IMR-90 (cell line): ENCODE data around the gene FXYD3.

Experiments
- BHLHE40 ChIP-seq: fragments of 150-350 bp; IDR thresholded peaks from 2 replicates; pipeline ENCODE4 v1.6.1; 2016; ENCODE audit warnings: mild to moderate bottlenecking, low read depth, low read length
- CEBPB ChIP-seq: IDR thresholded peaks from 2 replicates; pipeline ENCODE4 v1.6.1; 2012; ENCODE audit warnings: low read depth, low read length, improper control_type of control experiment
- CHD1 ChIP-seq: IDR thresholded peaks from 2 replicates; pipeline ENCODE4 v1.6.1; 2012; ENCODE audit warnings: low read depth, low read length, improper control_type of control experiment
- MAFK ChIP-seq: IDR thresholded peaks from 2 replicates; pipeline ENCODE4 v1.6.1; 2012; ENCODE audit warnings: low read depth, low read length, improper control_type of control experiment
- MAZ ChIP-seq: IDR thresholded peaks from 2 replicates; pipeline ENCODE4 v1.6.1; 2012; ENCODE audit warnings: low read depth, mild to moderate bottlenecking, low read length, improper control_type of control experiment, moderate library complexity, borderline replicate concordance
- MXI1 ChIP-seq: IDR thresholded peaks from 2 replicates; pipeline ENCODE4 v1.6.1; 2012; ENCODE audit warnings: low read depth, mild to moderate bottlenecking, low read length, moderate library complexity, borderline replicate concordance
- POLR2A ChIP-seq: IDR thresholded peaks from 2 replicates; pipeline ENCODE4 v1.6.1; 2012; ENCODE audit warnings: mild to moderate bottlenecking, low read depth, low read length
- RAD21 ChIP-seq: IDR thresholded peaks from 2 replicates; pipeline ENCODE4 v1.6.1; 2012; ENCODE audit warnings: low read length, improper control_type of control experiment
- RCOR1 ChIP-seq: IDR thresholded peaks from 2 replicates; pipeline ENCODE4 v1.6.1; 2012; ENCODE audit warnings: mild to moderate bottlenecking, low read length, improper control_type of control experiment; ENCODE audit not compliant: insufficient replicate concordance
- RFX5 ChIP-seq: IDR thresholded peaks from 2 replicates; pipeline ENCODE4 v1.8.0; 2012; ENCODE audit warnings: low read depth, mild to moderate bottlenecking, low read length, moderate library complexity
- SMC3 ChIP-seq: fragments of 150-350 bp; IDR thresholded peaks from 2 replicates; pipeline ENCODE4 v1.6.1; 2016; ENCODE audit warnings: low read depth, mild to moderate bottlenecking, antibody characterized with exemption, low read length, moderate library complexity
- USF2 ChIP-seq: fragments of 150-350 bp; IDR thresholded peaks from 2 replicates; pipeline ENCODE4 v1.6.1; 2017; ENCODE audit warnings: mild to moderate bottlenecking, antibody characterized with exemption, low read length, low read depth
- TF ChIP-seq, protein P1 (sequence below): conservative IDR thresholded peaks from 2 replicates; pipeline ENCODE4 v1.5.1; 2012; ENCODE audit warnings: mild to moderate bottlenecking, low read depth, low read length, improper control_type of control experiment
- TF ChIP-seq, protein P2 (sequence below): fragments of 150-350 bp; IDR thresholded peaks from 2 replicates; pipeline ENCODE4 v1.6.1; 2016; ENCODE audit warnings: low read depth, mild to moderate bottlenecking, low read length, moderate library complexity, borderline replicate concordance

- TF ChIP-seq, protein P1, sequence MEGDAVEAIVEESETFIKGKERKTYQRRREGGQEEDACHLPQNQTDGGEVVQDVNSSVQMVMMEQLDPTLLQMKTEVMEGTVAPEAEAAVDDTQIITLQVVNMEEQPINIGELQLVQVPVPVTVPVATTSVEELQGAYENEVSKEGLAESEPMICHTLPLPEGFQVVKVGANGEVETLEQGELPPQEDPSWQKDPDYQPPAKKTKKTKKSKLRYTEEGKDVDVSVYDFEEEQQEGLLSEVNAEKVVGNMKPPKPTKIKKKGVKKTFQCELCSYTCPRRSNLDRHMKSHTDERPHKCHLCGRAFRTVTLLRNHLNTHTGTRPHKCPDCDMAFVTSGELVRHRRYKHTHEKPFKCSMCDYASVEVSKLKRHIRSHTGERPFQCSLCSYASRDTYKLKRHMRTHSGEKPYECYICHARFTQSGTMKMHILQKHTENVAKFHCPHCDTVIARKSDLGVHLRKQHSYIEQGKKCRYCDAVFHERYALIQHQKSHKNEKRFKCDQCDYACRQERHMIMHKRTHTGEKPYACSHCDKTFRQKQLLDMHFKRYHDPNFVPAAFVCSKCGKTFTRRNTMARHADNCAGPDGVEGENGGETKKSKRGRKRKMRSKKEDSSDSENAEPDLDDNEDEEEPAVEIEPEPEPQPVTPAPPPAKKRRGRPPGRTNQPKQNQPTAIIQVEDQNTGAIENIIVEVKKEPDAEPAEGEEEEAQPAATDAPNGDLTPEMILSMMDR, result no peak
- TF ChIP-seq POLR2A (no peak), MAFK (no peak), MAZ (no peak), BHLHE40 (no peak), CHD1 (no peak), USF2 (no peak), RFX5 (no peak), CEBPB (no peak), RCOR1 (no peak), MXI1 (no peak), RAD21 (no peak), SMC3 (no peak)
- TF ChIP-seq, protein P2, sequence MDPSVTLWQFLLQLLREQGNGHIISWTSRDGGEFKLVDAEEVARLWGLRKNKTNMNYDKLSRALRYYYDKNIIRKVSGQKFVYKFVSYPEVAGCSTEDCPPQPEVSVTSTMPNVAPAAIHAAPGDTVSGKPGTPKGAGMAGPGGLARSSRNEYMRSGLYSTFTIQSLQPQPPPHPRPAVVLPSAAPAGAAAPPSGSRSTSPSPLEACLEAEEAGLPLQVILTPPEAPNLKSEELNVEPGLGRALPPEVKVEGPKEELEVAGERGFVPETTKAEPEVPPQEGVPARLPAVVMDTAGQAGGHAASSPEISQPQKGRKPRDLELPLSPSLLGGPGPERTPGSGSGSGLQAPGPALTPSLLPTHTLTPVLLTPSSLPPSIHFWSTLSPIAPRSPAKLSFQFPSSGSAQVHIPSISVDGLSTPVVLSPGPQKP, result no peak
These were observed 9.7 kb downstream of the FXYD3 start for GRCh38 chr19:35125270-35125717.
